Retinal pigment epithelial cell (primary cell): ENCODE measurements around the gene UNK.

Experiments used
- DNase-seq: peaks from one replicate; pipeline ENCODE4 v3.0.0-alpha.2; 2010; ENCODE audit warnings: low read depth
- H3K4me3 ChIP-seq: 2 replicates; pipeline ENCODE4 v1.5.1; 2011; ENCODE audit warnings: mild to moderate bottlenecking, low read length, control low read depth, moderate library complexity
- TF ChIP-seq, protein P1 (sequence below): conservative IDR thresholded peaks from 2 replicates; pipeline ENCODE4 v1.5.1; 2011; ENCODE audit warnings: low read depth, low read length, control low read depth, inconsistent platforms

UNK gene

DNA sequence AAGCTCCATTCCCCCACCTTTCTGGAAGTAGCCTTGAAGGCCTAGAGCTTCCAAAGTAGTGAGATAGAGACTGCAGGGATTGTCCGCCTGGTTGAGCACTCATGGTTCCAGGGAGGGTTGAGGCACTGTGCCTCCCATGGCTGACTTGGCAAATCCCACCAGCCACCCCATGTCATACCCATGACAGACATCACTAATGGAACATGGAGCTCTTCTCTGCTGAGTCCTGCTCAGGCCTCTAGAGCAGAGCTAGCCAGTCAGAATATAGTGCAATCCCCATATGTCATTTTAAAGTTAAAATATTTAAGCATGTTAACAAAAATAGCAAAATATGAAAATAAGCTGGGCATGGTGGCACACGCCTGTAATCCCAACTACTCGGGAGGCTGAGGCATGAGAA, 30.8 kb downstream of the UNK start:
- TF ChIP-seq, protein P1, sequence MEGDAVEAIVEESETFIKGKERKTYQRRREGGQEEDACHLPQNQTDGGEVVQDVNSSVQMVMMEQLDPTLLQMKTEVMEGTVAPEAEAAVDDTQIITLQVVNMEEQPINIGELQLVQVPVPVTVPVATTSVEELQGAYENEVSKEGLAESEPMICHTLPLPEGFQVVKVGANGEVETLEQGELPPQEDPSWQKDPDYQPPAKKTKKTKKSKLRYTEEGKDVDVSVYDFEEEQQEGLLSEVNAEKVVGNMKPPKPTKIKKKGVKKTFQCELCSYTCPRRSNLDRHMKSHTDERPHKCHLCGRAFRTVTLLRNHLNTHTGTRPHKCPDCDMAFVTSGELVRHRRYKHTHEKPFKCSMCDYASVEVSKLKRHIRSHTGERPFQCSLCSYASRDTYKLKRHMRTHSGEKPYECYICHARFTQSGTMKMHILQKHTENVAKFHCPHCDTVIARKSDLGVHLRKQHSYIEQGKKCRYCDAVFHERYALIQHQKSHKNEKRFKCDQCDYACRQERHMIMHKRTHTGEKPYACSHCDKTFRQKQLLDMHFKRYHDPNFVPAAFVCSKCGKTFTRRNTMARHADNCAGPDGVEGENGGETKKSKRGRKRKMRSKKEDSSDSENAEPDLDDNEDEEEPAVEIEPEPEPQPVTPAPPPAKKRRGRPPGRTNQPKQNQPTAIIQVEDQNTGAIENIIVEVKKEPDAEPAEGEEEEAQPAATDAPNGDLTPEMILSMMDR = no peak
- H3K4me3 ChIP-seq = no peak overlapping the region
- DNase-seq = no peak

DNA sequence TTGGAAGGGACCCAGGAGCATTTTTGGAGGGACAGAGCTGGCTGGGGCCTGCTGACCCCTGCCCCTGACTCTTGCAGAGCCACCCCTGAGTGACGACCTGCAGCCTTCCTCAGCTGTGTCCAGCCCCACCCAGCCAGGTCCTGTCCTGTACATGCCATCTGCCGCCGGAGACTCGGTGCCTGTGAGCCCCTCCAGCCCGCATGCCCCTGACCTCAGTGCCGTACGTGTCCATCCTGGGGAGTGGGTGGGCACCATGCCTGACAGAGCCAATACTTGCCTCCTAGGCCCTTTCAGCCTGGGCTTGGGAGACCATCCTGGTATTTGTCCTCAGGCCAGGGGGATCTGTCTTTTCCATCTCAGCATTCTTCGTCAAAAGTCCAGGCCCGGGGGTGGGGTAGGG, 32.1 kb downstream of the UNK start:
- no peak for DNase-seq
- TF ChIP-seq, protein P1 = no peak
- H3K4me3 ChIP-seq = no peak overlapping the region

DNA sequence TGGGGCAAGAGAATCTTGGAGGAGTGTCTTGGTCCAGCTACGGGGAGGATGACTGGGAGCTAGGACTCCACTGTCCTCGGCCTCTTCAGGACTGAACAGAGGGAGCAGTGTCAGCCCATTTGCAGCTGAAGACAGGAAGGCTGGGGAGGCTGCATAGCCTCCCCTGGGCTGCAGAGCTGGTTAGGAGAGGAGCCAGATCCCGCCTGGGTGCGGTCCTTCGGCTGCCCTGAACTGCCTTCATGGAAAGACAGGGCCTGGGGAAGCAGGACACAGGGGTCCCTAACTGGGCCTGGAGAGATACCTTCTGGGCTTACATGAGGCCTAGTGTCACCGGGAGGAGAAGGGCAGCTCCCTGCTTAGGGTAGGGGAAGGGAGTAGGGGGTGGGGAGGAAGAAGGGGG, 33.0 kb downstream of the UNK start:
- DNase-seq = no peak
- H3K4me3 ChIP-seq = no peak overlapping the region
- TF ChIP-seq, protein P1 = no peak

DNA sequence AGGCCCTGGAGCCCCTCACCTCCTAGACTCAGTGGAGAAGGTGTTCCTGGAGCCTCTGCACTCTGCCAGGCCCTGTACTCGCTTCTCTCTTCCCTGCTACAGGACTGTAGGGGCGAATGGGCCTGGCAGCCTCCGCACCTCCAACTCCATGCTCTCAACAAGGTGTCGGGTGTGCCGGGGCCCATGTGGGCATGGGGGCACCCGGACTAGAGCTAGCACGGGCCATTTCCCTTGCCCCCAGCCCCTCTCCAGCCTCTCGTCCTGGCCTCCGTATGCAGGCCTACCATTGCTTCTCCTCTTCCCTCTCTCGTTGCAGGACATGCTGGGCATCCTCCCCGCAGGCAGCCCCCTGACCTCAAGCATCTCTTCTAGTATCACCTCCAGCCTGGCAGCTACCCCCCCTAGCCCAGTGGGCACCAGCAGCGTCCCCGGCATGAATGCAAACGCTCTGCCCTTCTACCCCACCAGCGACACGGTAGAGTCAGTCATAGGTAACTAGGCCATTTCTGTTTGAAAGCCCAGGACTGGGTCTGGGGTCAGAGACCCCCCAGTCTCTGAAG, 33.8 kb downstream of the UNK start:
- DNase-seq = no peak
- TF ChIP-seq, protein P1 = no peak
- no peak overlapping the region for H3K4me3 ChIP-seq

DNA sequence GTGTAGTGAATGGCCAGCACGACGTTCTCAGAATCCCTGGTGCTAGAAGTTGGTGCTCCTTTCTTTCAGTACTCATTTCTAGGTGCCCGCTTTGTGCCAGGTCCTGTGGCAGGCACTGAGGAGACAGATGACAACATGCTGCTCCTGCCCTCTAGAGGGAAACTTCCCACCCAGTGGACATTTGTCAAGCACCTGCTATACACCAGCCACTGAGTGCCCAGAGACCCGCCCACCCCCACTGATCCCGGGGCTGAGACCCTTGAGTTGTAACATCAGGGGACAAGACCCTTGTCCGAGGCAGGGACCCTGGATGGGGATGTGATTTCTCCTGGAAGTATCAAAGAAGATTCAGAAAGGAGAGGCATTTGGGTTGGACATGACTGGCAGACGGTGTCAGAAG, 34.5 kb downstream of the UNK start:
- H3K4me3 ChIP-seq = no peak overlapping the region
- TF ChIP-seq, protein P1 = no peak
- DNase-seq = no peak

DNA sequence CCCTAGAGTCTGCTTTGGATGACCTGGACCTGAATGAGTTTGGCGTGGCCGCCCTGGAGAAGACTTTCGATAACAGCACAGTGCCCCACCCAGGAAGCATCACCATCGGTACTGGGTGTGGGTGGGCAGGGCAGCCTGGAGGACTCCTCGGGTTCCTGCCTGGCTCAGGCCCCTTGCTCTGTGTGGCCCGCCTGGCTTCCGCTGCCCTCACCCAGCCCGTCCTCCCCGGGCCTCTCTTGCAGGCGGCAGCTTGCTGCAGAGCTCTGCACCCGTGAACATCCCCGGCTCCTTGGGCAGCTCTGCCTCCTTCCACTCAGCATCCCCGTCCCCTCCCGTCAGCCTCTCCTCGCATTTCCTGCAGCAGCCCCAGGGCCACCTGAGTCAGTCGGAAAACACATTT, 35.1 kb downstream of the UNK start:
- TF ChIP-seq, protein P1 = no peak
- no peak overlapping the region for H3K4me3 ChIP-seq
- no peak for DNase-seq
